Suprapubic skin (tissue), 3 donors: Measurements from ENCODE around the gene SMG5.

Source experiments
- EP300 ChIP-seq: sonication (generic); formaldehyde crosslinking; IDR thresholded peaks from one replicate; pipeline ENCODE4 v1.6.1; 2017; ENCODE audit warnings: antibody characterized with exemption
- POLR2A ChIP-seq, 2 donors: fragments of 450-650 bp; IDR thresholded peaks; one replicate each; pipeline ENCODE4 v1.6.1; 2017; ENCODE audit warnings: antibody characterized with exemption in 2 of 2, mild to moderate bottlenecking in 2 of 2, moderate library complexity in 2 of 2
- TF ChIP-seq, protein P1 (sequence below), 2 donors: fragments of 200-600 bp in 1 of 2; fragments of 450-650 bp in 1 of 2; sonication (generic) in 1 of 2; IDR thresholded peaks; one replicate each; pipeline ENCODE4 v1.5.1; 2016 to 2019; ENCODE audit warnings: antibody characterized with exemption in 2 of 2, mild to moderate bottlenecking in 1 of 2, moderate library complexity in 1 of 2

GRCh38 chr1:156247460-156248322, 34.9 kb downstream of the SMG5 start, which contains the start of gene PAQR6:
- TF ChIP-seq POLR2A (IDR thresholded peaks at IDR 0.05) (no peak), EP300 (no peak)
- TF ChIP-seq, protein P1, sequence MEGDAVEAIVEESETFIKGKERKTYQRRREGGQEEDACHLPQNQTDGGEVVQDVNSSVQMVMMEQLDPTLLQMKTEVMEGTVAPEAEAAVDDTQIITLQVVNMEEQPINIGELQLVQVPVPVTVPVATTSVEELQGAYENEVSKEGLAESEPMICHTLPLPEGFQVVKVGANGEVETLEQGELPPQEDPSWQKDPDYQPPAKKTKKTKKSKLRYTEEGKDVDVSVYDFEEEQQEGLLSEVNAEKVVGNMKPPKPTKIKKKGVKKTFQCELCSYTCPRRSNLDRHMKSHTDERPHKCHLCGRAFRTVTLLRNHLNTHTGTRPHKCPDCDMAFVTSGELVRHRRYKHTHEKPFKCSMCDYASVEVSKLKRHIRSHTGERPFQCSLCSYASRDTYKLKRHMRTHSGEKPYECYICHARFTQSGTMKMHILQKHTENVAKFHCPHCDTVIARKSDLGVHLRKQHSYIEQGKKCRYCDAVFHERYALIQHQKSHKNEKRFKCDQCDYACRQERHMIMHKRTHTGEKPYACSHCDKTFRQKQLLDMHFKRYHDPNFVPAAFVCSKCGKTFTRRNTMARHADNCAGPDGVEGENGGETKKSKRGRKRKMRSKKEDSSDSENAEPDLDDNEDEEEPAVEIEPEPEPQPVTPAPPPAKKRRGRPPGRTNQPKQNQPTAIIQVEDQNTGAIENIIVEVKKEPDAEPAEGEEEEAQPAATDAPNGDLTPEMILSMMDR (IDR thresholded peaks at IDR 0.05), result no peak
